ENCODE data around the gene PTDSS2.

The PTDSS2 gene

GRCh38 chr11:504994-505344, 54.9 kb downstream of the PTDSS2 start:
- no peaks in the 10 kb centered on the region for H3K9me3 ChIP-seq (replicated peaks; ENCODE audit: insufficient read depth, low read length)
- no peak overlapping the region for H3K9ac ChIP-seq (ENCODE audit: low read length)
- H3K36me3 ChIP-seq (replicated peaks; ENCODE audit: insufficient read depth, low read length) = no peaks in the 10 kb centered on the region; the same call in 1 of the 2 replicates
- no peak for TF ChIP-seq EZH2phosphoT487 (IDR thresholded peaks at IDR 0.05; ENCODE audit: low read length)
- TF ChIP-seq CTCF (IDR thresholded peaks at IDR 0.05; ENCODE audit: low read length) = no peak
- no peak for TF ChIP-seq EZH2 (optimal IDR thresholded peaks at IDR 0.05; ENCODE audit: low read depth, low read length)
- H3K27ac ChIP-seq (ENCODE audit: low read length) = no peak overlapping the region
- H3K4me2 ChIP-seq (ENCODE audit: low read depth, low read length) = no peak overlapping the region
- H3K79me2 ChIP-seq (ENCODE audit: low read length) = peaks cover 45% of the 10 kb centered on the region
- 0 out of 2 replicates have a peak, but pooled peaks cover 3% of the 10 kb centered on the region for H3F3A ChIP-seq (ENCODE audit: insufficient read depth, low read length)
- H3K4me3 ChIP-seq (ENCODE audit: low read length) = no peak overlapping the region
- no peaks in the 10 kb centered on the region for H4K20me1 ChIP-seq (ENCODE audit: insufficient read depth, low read length)
- no peaks in the 10 kb centered on the region for H3K27me3 ChIP-seq (replicated peaks; ENCODE audit: insufficient read depth, low read length)
- H3K4me1 ChIP-seq (ENCODE audit: low read length) = no peaks in the 10 kb centered on the region
- H2AFZ ChIP-seq (ENCODE audit: low read length) = no peak overlapping the region
- no peak for DNase-seq
- no peaks in the 10 kb centered on the region for H3K9me2 ChIP-seq (replicated peaks; ENCODE audit: insufficient read depth, low read length)

GRCh38 chr11:506238-506994, 56.3 kb downstream of the PTDSS2 start:
- Histone ChIP-seq H3K27ac (ENCODE audit: low read length) (peak overlapping the region; percentile 98), H3F3A (ENCODE audit: insufficient read depth, low read length) (0 out of 2 replicates have a peak, but pooled peaks cover 3% of the 10 kb centered on the region), H3K9me3 (replicated peaks; ENCODE audit: insufficient read depth, low read length) (no peaks in the 10 kb centered on the region), H3K4me1 (ENCODE audit: low read length) (no peaks in the 10 kb centered on the region), H4K20me1 (ENCODE audit: insufficient read depth, low read length) (no peaks in the 10 kb centered on the region), H2AFZ (ENCODE audit: low read length) (peak overlapping the region; percentile 86), H3K36me3 (replicated peaks; ENCODE audit: insufficient read depth, low read length) (no peaks in the 10 kb centered on the region), H3K9me2 (replicated peaks; ENCODE audit: insufficient read depth, low read length) (no peaks in the 10 kb centered on the region), H3K4me2 (ENCODE audit: low read depth, low read length) (peak overlapping the region; percentile 87), H3K4me3 (ENCODE audit: low read length) (peak overlapping the region; percentile 94), H3K79me2 (ENCODE audit: low read length) (peaks cover 45% of the 10 kb centered on the region), H3K27me3 (replicated peaks; ENCODE audit: insufficient read depth, low read length) (no peaks in the 10 kb centered on the region), H3K9ac (ENCODE audit: low read length) (peak overlapping the region; percentile 100)
- TF ChIP-seq EZH2 (optimal IDR thresholded peaks at IDR 0.05; ENCODE audit: low read depth, low read length) (no peak), CTCF (IDR thresholded peaks at IDR 0.05; ENCODE audit: low read length) (no peak), EZH2phosphoT487 (IDR thresholded peaks at IDR 0.05; ENCODE audit: low read length) (no peak)
- DNase-seq = peak; percentile 98

GRCh38 chr11:506995-507726, 57.1 kb downstream of the PTDSS2 start, which contains the start of gene RNH1:
Gene RNH1, minus strand, starts transcription at chr11:507242. Its CDS starts 5,080 bp downstream, at chr11:502162.
- no peaks in the 10 kb centered on the region for H4K20me1 ChIP-seq (ENCODE audit: insufficient read depth, low read length)
- peak; percentile 94 for DNase-seq
- TF ChIP-seq EZH2phosphoT487 (IDR thresholded peaks at IDR 0.05; ENCODE audit: low read length) (no peak), CTCF (IDR thresholded peaks at IDR 0.05; ENCODE audit: low read length) (no peak), EZH2 (optimal IDR thresholded peaks at IDR 0.05; ENCODE audit: low read depth, low read length) (no peak)
- H3K9me3 ChIP-seq (replicated peaks; ENCODE audit: insufficient read depth, low read length) = no peaks in the 10 kb centered on the region
- peak within 1 kb of the TSS; percentile 87 for H3K4me2 ChIP-seq (ENCODE audit: low read depth, low read length)
- H3K4me1 ChIP-seq (ENCODE audit: low read length) = no peaks in the 10 kb centered on the region
- no peaks in the 10 kb centered on the region for H3K27me3 ChIP-seq (replicated peaks; ENCODE audit: insufficient read depth, low read length)
- no peaks in the 10 kb centered on the region for H3K36me3 ChIP-seq (replicated peaks; ENCODE audit: insufficient read depth, low read length)
- peak within 1 kb of the TSS; percentile 86 for H2AFZ ChIP-seq (ENCODE audit: low read length)
- peak within 1 kb of the TSS; percentile 98 for H3K27ac ChIP-seq (ENCODE audit: low read length)
- 0 out of 2 replicates have a peak, but pooled peaks cover 3% of the 10 kb centered on the region for H3F3A ChIP-seq (ENCODE audit: insufficient read depth, low read length)
- H3K79me2 ChIP-seq (ENCODE audit: low read length) = peaks cover 39% of the 10 kb centered on the region
- H3K9ac ChIP-seq (ENCODE audit: low read length) = peak within 1 kb of the TSS; percentile 100
- no peaks in the 10 kb centered on the region for H3K9me2 ChIP-seq (replicated peaks; ENCODE audit: insufficient read depth, low read length)
- peak within 1 kb of the TSS; percentile 94 for H3K4me3 ChIP-seq (ENCODE audit: low read length)
